Retinal pigment epithelial cell (primary cell): ENCODE data around the gene HTT-AS.

Experiments used
- DNase-seq: peaks from one replicate; pipeline ENCODE4 v3.0.0-alpha.2; 2010; ENCODE audit warnings: low read depth
- H3K4me3 ChIP-seq: 2 replicates; pipeline ENCODE4 v1.5.1; 2011; ENCODE audit warnings: mild to moderate bottlenecking, low read length, control low read depth, moderate library complexity
- TF ChIP-seq, protein P1 (sequence below): conservative IDR thresholded peaks from 2 replicates; pipeline ENCODE4 v1.5.1; 2011; ENCODE audit warnings: low read depth, low read length, control low read depth, inconsistent platforms

Gene HTT-AS

DNA sequence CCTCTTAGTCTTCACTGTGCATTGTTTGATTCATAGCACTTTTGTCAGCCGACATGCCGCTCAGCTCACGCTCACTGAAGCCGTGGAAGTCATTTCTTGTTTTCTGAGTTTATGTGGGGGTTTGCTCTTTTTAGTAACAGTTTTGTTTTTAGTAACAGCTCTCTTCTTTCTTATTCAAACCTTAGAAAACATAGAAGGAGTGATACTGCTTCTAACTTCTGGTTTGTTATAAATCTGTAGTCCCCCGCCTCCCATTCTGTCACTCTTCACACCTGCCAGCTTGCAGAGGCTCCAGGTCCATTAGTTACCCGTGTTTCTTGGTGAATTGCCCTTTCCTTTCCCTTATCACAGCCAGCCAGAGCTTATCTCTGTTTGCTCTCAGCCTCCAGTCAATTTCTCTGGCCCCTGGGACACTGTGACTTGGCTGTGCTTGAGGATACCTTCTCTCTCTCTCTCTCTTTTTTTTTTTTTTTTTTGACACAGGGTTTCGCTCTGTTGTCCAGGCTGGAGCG lies 60.4 kb downstream of the HTT-AS start:
- no peak overlapping the region for H3K4me3 ChIP-seq
- DNase-seq: no peak
- TF ChIP-seq, protein P1, sequence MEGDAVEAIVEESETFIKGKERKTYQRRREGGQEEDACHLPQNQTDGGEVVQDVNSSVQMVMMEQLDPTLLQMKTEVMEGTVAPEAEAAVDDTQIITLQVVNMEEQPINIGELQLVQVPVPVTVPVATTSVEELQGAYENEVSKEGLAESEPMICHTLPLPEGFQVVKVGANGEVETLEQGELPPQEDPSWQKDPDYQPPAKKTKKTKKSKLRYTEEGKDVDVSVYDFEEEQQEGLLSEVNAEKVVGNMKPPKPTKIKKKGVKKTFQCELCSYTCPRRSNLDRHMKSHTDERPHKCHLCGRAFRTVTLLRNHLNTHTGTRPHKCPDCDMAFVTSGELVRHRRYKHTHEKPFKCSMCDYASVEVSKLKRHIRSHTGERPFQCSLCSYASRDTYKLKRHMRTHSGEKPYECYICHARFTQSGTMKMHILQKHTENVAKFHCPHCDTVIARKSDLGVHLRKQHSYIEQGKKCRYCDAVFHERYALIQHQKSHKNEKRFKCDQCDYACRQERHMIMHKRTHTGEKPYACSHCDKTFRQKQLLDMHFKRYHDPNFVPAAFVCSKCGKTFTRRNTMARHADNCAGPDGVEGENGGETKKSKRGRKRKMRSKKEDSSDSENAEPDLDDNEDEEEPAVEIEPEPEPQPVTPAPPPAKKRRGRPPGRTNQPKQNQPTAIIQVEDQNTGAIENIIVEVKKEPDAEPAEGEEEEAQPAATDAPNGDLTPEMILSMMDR: no peak
